SKM-1 treated with dmso at 0.1 percent for 144 hours (cell line): ENCODE data around the gene MYADML2.
A peak's percentile ranks its signal among the peaks of the same experiment; 100 is the strongest.

Experiments
- DNase-seq: peaks from one replicate; lab custom pipeline; 2025; ENCODE audit not compliant: unreplicated experiment; lab: John Stamatoyannopoulos, UW

Gene MYADML2

DNA sequence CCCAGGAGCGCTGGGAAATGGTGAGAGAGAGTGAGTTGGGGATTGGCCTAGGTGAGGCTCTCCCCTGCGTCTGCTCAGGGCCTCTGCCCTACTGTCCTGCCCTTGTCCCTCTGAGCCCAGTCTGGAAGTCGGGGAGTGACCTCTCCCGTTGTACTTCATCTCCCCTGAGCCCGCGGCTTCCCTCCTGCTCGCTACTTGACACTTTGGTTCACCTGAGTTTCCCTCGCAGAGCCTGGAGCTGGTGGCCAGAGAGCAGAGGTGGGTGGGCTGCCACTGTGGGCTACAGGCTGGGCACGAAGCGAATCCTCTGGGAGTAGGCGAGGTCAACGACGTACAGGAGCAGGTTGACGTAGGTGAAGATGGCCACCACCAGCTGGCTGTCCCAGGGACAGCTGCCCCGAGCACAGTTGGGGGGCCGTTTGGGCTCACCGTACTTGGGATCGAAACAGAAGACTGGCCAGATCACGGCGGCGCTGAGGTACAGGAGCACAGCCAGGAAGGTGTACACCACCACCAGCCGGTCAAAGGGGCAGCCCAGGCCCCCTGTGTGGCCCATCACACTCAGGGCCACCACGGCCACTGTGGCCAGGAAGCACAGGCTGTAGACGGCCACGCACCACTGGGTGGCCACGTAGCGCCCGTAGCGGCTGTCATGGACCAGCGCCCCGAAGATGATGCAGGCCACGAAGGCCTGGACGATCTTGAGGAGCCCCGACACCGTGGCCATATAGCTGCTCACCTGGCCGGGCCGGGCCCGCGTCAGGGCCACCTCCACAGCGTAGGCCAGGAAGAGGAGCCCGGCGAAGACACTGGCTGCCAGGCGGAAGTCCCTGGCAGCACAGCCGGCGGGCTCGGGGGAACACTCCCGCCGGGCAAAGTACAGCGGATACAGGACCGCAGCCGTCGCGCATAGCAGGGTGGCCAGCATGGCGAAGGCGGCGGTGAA lies 6.2 kb downstream of the MYADML2 start:
- no peak for DNase-seq

GRCh38 chr17:81939881-81940385 lies 7.1 kb downstream of the MYADML2 start:
- DNase-seq: no peak

DNA sequence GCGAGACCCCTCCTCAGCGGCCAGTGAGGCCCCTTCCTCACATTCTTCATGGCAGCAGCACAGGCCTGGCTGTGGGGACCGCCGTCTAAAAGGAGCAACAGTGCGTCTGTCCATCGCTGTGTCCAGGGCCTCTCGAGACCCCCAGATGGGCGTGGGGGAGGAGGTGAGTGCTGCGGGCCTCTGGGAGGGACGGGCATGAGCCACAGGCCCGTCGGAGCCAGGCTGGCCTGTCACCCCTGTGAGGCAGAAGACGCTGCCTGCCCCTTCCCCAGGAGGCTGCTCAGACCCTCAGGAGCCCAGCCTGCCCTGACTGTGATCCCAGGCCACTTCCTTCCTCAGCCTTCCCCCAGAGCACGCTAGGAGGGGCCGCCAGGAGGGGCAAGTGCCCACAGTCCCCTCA lies 7.8 kb downstream of the MYADML2 start:
- DNase-seq: no peak

DNA sequence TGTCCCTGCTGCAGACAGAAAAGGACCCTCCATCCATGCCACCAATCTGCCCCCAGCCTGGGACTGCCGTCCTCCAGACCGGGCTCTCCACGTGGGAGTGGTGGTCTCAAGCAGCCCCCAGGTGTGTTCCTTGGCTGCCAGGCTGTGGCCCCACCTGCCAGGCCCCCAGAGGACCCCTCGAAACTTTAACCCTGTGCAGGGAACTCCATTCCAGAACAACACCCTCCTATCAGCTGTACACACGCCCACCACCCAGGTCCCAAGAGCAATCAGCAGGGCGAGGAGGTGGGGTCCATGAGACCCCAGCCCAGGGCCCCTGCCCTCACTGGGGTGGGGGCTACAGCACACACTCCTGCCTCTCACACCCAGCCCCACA lies 11.3 kb downstream of the MYADML2 start:
- DNase-seq: no peak

DNA sequence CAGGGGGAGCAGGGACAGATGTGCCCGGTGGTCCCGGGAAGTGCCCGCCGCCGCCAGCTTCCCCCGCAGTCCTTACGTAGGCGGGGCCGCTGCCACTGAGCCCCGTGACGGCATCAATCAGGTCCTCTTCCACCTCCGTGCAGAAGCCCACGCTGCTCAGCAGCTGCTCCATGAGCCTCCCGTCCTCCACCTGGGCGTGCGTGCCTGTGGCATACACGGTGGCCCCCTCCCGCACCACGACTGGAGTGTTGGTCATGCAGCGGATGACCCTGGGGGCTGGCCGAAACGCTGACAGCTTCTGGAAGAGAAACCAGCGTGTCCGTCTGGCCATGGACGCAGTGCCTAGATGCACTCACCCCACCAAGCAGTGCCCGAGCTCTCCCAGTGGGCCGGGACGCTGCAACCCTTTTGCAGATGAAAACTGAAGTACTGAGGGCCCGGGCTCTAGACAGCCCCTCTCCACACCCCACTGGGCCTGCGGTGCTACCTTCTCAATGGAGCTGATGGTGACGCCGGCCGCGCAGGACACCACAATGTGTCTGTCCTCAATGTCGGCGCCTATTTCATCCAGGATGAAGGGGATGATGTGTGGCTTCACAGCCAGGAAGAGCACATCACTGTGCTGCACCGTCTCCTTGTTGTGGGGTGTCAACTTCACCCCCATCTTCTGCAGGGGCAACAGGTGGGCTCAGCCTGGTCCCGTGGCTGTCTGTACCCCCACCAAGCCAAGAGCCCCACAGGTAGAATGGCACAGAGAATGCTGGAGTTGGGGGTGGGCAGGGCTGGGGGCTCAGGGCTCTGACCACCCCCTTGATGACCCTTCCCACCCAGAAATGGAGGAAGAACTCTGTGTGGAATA lies 12.0 kb downstream of the MYADML2 start:
- DNase-seq: no peak

DNA sequence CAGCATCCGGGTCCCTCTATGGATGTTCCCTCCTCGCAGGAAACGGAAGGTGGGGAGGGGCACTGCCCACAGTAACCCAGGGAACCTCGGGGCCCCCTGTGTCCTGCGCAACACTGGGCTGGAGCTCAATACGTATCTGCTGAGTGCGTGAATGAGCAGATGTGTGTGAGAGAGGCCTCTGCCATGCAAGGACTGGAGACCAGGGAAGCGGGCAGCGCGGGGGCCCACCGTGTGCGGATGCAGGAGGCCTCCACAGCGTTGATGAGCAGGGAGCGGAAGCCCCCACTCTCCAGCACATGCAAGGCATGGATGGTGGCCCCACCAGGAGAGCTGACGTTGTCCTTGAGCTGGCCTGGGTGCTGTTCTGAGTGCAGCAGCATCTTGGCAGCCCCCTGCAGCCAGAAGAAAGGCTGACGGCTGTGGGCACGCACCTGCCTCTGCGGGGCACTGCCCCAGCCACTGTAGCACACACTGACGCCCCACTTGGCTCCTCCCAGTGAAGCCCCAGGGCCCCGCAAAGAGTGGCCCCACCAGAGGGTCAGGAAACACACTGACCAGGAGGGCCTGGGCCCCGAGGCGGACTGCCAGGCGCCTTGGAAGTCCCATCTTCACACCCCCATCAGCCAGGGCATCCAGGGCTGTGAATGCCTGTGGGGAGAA lies 12.8 kb downstream of the MYADML2 start:
- DNase-seq: no peak

DNA sequence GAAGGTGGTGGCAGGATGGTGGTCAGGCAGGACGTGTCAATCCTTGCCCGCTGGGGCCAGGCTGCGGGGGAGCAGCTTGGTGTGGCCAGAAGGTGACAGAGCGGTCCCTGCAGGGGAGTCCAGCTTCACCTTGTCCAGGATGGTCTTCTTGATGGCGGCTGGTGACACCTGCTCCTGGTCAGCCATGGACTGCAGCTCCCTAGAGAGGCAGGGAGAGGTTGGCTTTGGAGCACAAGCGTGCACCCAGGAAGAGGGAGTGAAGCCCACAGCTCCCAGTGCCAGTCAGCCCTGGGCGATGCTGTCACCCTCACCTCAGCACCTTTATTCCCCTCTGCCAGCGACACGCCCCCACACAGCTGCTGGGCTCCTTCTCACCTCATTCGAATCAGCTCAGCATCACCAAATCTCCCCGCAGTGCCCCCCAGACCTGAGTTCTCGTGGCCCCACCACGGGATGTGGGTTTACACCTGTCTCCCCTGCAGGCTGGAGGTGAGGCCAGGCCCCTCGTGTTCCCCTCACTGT lies 13.8 kb downstream of the MYADML2 start:
- no peak for DNase-seq

GRCh38 chr17:81932333-81932983 lies 14.6 kb downstream of the MYADML2 start:
- no peak for DNase-seq

- DNase-seq: no peak
Observed at GRCh38 chr17:81931557-81932332, 15.3 kb downstream of the MYADML2 start.

- DNase-seq: no peak
Observed at GRCh38 chr17:81931189-81931556, 15.9 kb downstream of the MYADML2 start.

DNA sequence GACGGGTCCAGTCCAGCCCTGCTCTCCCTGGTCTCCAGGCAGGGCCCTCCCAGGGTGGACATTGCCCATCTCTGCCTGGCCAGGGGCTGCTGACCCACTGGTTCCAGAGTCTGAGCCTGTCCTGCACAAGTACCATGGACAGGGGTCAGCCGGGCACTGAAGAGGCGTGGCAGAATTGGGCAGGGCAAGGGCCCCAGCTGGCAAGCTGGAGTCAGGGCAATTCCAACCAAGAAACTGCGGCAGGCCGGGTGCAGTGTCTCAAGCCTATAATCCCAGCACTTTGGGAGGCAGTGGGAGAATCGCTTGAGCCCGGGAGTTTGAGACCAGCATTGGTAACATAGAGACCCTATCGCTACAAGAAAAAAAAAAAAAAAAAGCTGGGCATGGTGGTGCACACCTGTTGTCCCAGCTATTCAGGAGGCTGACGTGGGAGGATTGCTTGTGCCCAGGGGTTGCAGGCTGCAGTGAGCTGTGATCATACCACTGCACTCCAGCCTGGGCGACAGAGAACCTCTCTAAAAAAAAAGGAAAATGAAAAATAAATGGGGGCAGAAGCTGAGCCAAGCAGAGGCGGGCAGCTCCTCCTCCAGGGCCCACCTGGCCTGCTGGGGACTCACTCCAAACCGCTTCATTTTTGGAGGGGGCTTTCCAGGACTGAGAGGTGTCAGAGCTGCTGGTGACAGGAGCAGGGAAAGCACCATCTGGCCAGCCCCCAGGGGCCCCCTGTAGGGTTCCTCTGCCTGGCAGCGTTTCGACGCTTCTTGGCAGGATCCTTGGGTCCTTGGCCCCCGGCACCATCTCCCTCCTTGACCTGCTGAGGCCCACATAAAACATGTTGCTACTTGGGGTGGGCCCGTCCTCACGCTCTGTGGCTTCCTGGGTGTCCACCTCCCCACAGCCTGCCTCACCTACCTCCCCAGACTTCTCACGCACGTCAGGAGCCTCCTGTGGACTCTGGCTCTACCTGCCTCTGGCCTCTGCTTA lies 16.6 kb downstream of the MYADML2 start:
- DNase-seq: no peak

DNA sequence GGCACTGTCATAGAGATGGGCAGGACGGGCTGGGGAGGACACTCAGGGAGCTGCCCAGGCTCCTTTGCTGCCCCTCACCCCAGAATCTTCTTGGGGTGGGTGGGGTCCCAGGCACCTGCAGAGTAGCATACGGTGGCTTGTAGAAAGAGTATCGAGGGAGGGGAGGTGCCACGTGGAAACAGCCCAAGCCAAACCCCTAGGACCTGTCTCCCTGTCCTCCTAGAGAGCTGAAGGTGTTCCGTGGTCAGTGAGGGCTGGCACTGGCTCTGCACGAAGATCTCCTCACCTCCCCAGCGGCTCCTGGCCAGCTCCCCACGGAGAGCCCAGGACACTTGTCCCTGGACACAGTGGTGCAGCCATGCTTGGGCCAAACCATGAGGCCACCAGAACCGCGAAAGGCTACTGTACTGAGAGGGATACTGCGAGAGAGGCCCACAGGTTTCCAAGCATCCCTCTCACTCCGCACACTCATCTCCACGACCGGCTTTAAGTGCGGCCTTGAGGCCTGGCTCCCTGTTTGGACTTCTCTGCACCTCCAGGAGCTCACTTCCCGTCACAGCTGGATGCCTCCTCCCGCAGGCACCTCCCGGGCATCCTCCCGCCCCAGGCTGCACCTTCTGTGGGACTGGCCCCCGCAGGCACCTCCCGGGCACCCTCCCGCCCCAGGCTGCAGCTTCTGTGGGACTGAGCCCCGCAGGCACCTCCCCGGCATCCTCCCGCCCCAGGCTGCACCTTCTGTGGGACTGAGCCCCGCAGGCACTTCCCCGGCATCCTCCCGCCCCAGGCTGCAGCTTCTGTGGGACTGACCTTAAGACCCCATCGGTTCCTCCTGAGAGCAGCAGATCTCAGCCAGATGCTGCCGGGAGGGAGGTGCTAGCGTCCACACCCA lies 17.5 kb downstream of the MYADML2 start:
- no peak for DNase-seq

GRCh38 chr17:81928544-81929252 lies 18.3 kb downstream of the MYADML2 start:
- no peak for DNase-seq

DNA sequence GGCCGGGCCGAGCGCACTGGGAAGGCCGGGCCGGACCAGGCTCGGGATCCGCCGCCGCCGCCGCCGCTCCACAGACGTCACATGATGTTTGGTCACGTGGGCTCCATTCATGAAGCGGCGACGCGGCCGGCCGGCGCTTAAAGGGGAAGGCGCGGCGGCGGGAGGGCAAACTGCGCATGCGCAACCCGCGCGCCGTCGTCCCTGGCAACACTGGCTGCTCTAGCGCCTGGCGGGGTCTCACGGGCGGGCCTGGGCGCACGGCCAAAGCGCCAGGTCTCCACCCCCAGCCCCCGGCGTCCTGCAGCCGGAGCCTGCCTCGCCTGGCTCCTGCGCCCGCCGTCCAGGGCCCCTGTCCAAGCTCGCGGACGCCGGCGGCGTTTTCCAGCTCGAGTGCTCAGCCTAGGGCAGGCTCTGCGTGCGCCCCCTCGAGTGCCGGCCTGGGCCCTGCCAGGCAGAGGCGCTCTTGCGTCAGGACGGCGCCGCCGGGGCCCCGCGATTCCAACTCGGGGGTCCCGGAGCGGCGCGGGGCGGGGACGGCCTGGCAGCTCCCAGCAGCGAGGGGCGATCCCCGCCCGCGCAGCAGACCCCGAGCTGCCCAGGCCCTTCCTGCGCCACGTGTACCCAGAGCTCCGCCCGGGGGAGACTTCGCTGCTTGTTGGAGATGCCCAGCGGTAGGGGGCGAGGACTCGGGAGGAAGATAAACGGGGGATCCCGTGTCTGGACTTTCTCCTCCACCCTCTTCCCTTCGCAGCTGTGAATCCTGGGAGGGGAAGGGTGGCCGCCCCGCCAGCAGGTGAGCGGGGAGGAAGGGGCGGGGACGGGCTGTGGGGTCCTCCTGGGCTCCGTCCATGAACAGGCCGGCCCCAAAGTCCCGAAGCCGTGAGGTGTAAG lies 19.1 kb downstream of the MYADML2 start, which contains the start of gene MAFG:
TSS of gene MAFG (minus strand) at position 83 of the 891 bp plus-strand sequence. CDS start 4,550 bp downstream, outside the sequence.
- DNase-seq: peak; percentile 93

GRCh38 chr17:81927152-81927652 lies 19.8 kb downstream of the MYADML2 start:
- no peak for DNase-seq
